CD14-positive monocyte (primary cell): ENCODE data around the gene UGDH. TPM values are rescaled to one million over a fixed set of nuclear protein-coding genes. Genes with fewer than 3 reads are reported as not detected.

Experiments
- DNase-seq, 3 donors: peaks; one replicate each; pipeline ENCODE4 v3.0.0-alpha.2; 2011 to 2022
- H2AFZ ChIP-seq: 2 replicates; pipeline ENCODE4 v1.6.0; 2012; ENCODE audit warnings: mild to moderate bottlenecking, low read depth, low read length, inconsistent platforms; ENCODE audit not compliant: insufficient read depth, poor library complexity, severe bottlenecking
- H3K27ac ChIP-seq, 2 donors: 1 replicate in 1 of 2; 2 replicates in 1 of 2; pipeline ENCODE4 v1.5.1; 2012 to 2013; ENCODE audit warnings: low read length in 2 of 2, control low read depth in 1 of 2, inconsistent platforms in 1 of 2, low read depth in 1 of 2, mild to moderate bottlenecking in 1 of 2
- H3K27me3 ChIP-seq, 2 donors: one replicate each; pipeline versions ENCODE4 v1.6.0 to v1.6.1; 2011 to 2013; ENCODE audit warnings: low read length in 2 of 2; ENCODE audit not compliant: control insufficient read depth in 2 of 2, insufficient read depth in 2 of 2
- H3K36me3 ChIP-seq, 2 donors: replicated peaks in 1 of 2; 1 replicate in 1 of 2; 2 replicates in 1 of 2; pipeline versions ENCODE4 v1.5.1 to v1.6.1; 2012 to 2013; ENCODE audit warnings: low read length in 2 of 2, control low read depth in 1 of 2, inconsistent platforms in 1 of 2, mild to moderate bottlenecking in 1 of 2; ENCODE audit not compliant: insufficient read depth in 2 of 2, control insufficient read depth in 1 of 2
- H3K4me1 ChIP-seq, 2 donors: 1 replicate in 1 of 2; 2 replicates in 1 of 2; pipeline versions ENCODE4 v1.5.1 to v1.6.1; 2012 to 2013; ENCODE audit warnings: low read length in 2 of 2, control low read depth in 1 of 2, inconsistent platforms in 1 of 2, mild to moderate bottlenecking in 1 of 2, moderate library complexity in 1 of 2; ENCODE audit not compliant: insufficient read depth in 2 of 2, control insufficient read depth in 1 of 2
- H3K4me2 ChIP-seq: replicated peaks from 2 replicates; pipeline ENCODE3; 2012; ENCODE audit warnings: low read length, moderate library complexity, mild to moderate bottlenecking; ENCODE audit not compliant: poor library complexity, severe bottlenecking; ENCODE audit errors: extremely low read depth
- H3K4me3 ChIP-seq, 3 experiments: fragments of 200-600 bp in 1 of 3; sonication (generic) in 1 of 3; replicated peaks in 1 of 3; 1 replicate in 2 of 3; 2 replicates in 1 of 3; pipeline ENCODE4 v1.5.1; 2011 to 2013; ENCODE audit warnings: low read length in 3 of 3, mild to moderate bottlenecking in 3 of 3, control low read depth in 2 of 3, low read depth in 2 of 3, inconsistent platforms in 1 of 3, moderate library complexity in 1 of 3
- H3K79me2 ChIP-seq: 2 replicates; pipeline ENCODE4 v1.6.0; 2012; ENCODE audit warnings: mild to moderate bottlenecking, control low read depth, inconsistent platforms, low read length, moderate library complexity; ENCODE audit not compliant: insufficient read depth
- H3K9ac ChIP-seq: 2 replicates; pipeline ENCODE4 v1.6.0; 2017; ENCODE audit warnings: low read length, mild to moderate bottlenecking; ENCODE audit not compliant: insufficient read depth, poor library complexity, severe bottlenecking
- H3K9me3 ChIP-seq, 2 donors: replicated peaks in 1 of 2; 1 replicate in 1 of 2; 2 replicates in 1 of 2; pipeline versions ENCODE4 v1.5.1 to v1.6.1; 2012 to 2013; ENCODE audit warnings: low read length in 2 of 2, control low read depth in 1 of 2; ENCODE audit not compliant: control insufficient read depth in 1 of 2, insufficient read depth in 1 of 2
- H4K20me1 ChIP-seq: 2 replicates; pipeline ENCODE4 v1.6.0; 2012; ENCODE audit warnings: mild to moderate bottlenecking, low read length, control low read depth, moderate library complexity; ENCODE audit not compliant: insufficient read depth
- H3K27ac Mint-ChIP-seq, 7 donors: one replicate each; pipeline ENCODE4 v1.8.0; 2020; ENCODE audit warnings: mild to moderate bottlenecking in 7 of 7, mixed read lengths in 7 of 7, moderate library complexity in 6 of 7, inconsistent platforms in 2 of 7
- H3K27me3 Mint-ChIP-seq, 3 donors: one replicate each; pipeline ENCODE4 v1.8.0; 2021 to 2022; ENCODE audit warnings: low read depth in 3 of 3, mild to moderate bottlenecking in 3 of 3, mixed read lengths in 3 of 3, moderate library complexity in 3 of 3, inconsistent platforms in 1 of 3
- H3K36me3 Mint-ChIP-seq, 2 donors: one replicate each; pipeline ENCODE4 v1.8.0; 2020; ENCODE audit warnings: mixed read lengths in 2 of 2, inconsistent platforms in 1 of 2, mild to moderate bottlenecking in 1 of 2
- H3K4me1 Mint-ChIP-seq: one replicate; pipeline ENCODE4 v1.8.0; 2020; ENCODE audit warnings: mild to moderate bottlenecking, mixed read lengths
- H3K4me3 Mint-ChIP-seq, 2 donors: one replicate each; pipeline ENCODE4 v1.8.0; 2020; ENCODE audit warnings: mild to moderate bottlenecking in 2 of 2, mixed read lengths in 2 of 2, moderate library complexity in 1 of 2
- H3K9me3 Mint-ChIP-seq, 7 donors: one replicate each; pipeline ENCODE4 v1.8.0; 2020 to 2022; ENCODE audit warnings: mixed read lengths in 7 of 7, mild to moderate bottlenecking in 6 of 7, moderate library complexity in 6 of 7, inconsistent platforms in 2 of 7
- WGBS: methylation state at CpG from one replicate; pipeline ENCODE4 v1.1.5; 2013; ENCODE audit warnings: missing lambda C conversion rate; ENCODE audit not compliant: insufficient coverage; 5-methylcytosine and 5-hydroxymethylcytosine counted together
- intact Hi-C, 2 donors: fragments of 100-400 bp; cut with micrococcal nuclease; formaldehyde crosslinking; loops; one replicate each; pipeline versions ENCODE4 v1.15.0 to v1.15.1; 2023
- polyA plus RNA-seq, 3 donors: library from polyadenylated mRNA; depleted of rRNA in 1 of 3; unstranded in 2 of 3; stranded (reverse) in 1 of 3; fragments of 300-500 nt in 2 of 3; fragments of >200 nt in 1 of 3; fragmentation: Illumina TruSeq in 2 of 3; gene quantifications; 1 replicate in 2 of 3; 2 replicates in 1 of 3; pipeline ENCODE4 v1.2.3, GENCODE V29; 2012 to 2021
- TF ChIP-seq, protein P1 (sequence below): fragments of 200-600 bp; IDR thresholded peaks from one replicate; pipeline ENCODE4 v1.8.0; 2022; ENCODE audit warnings: antibody characterized with exemption, mild to moderate bottlenecking

The UGDH gene
- polyA plus RNA-seq, 3 donors, result 4.6 to 19.7 (median 16.7) TPM

DNA sequence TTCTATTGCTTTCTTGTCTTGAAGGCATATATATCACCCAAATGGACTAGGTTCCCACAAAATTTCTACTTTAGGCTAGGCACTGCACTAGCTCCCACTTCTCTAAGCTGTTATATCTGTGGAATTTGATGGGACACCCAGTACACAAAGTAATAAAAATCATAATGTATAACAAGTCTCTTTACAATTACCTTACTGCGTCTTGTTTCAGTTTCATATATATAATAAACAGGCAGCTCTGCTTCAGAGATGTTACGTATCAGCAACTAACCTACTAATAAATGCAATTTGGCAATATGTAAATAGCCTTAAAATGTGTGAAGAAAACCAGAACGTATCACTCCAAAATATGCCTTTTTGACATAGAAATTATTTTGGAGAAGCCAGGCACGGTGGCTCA, 42.0 kb upstream of the UGDH start:
- Mint-ChIP-seq H3K36me3 (peaks cover 28 to 50% of the 10 kb centered on the region in 2 donors), H3K27ac (no peak overlapping the region)
- TF ChIP-seq, protein P1, sequence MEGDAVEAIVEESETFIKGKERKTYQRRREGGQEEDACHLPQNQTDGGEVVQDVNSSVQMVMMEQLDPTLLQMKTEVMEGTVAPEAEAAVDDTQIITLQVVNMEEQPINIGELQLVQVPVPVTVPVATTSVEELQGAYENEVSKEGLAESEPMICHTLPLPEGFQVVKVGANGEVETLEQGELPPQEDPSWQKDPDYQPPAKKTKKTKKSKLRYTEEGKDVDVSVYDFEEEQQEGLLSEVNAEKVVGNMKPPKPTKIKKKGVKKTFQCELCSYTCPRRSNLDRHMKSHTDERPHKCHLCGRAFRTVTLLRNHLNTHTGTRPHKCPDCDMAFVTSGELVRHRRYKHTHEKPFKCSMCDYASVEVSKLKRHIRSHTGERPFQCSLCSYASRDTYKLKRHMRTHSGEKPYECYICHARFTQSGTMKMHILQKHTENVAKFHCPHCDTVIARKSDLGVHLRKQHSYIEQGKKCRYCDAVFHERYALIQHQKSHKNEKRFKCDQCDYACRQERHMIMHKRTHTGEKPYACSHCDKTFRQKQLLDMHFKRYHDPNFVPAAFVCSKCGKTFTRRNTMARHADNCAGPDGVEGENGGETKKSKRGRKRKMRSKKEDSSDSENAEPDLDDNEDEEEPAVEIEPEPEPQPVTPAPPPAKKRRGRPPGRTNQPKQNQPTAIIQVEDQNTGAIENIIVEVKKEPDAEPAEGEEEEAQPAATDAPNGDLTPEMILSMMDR, result no peak

DNA sequence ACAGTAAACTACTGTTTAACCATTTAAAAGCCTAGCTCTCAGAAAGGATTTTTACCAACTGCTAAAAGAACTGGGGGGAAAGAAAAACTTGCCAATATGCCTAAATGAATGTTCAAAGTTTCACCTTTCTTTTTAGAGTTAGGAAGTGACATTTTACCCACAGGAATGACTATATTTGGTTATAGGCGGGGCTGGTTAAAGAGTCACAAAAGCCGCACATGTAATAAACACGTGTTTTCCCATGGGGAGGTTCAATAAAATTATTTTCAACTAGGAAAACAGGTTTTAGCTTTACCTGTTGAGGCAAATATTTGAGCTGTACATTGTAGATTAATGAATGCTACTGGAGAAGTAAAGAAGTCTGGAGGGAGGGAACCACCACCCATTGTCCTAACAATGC, 41.6 kb upstream of the UGDH start:
- intact Hi-C loops, result no loop called here
- Histone ChIP-seq H3K79me2 (no peaks in the 10 kb centered on the region), H3K9me3 (peaks cover 4 to 9% of the 10 kb centered on the region in 2 donors), H3K4me1 (no peaks in the 10 kb centered on the region), H3K4me2 (no peak overlapping the region), H2AFZ (no peak overlapping the region), H3K4me3 (no peak overlapping the region), H4K20me1 (no peaks in the 10 kb centered on the region), H3K36me3 (peaks cover 13 to 53% of the 10 kb centered on the region in 2 donors), H3K27me3 (no peaks in the 10 kb centered on the region), H3K27ac (no peak overlapping the region), H3K9ac (no peak overlapping the region)
- H3K27ac Mint-ChIP-seq, result no peak overlapping the region
- no peak overlapping the region for H3K4me3 Mint-ChIP-seq
- TF ChIP-seq, protein P1, result no peak
- WGBS, result no CpG with 5 or more reads among the region's 3 CpGs
- peaks cover 29 to 51% of the 10 kb centered on the region in 2 donors for H3K36me3 Mint-ChIP-seq
- no peak for DNase-seq
- H3K9me3 Mint-ChIP-seq, result peaks cover 3 to 15% (median 6%) of the 10 kb centered on the region in 7 donors
- H3K27me3 Mint-ChIP-seq, result no peaks in the 10 kb centered on the region
- H3K4me1 Mint-ChIP-seq, result no peaks in the 10 kb centered on the region

More for the DNA sequence above, 42.0 kb upstream of the UGDH start:
- no peak for DNase-seq
- Histone ChIP-seq H2AFZ (no peak overlapping the region), H3K27me3 (no peaks in the 10 kb centered on the region), H3K27ac (no peak overlapping the region), H4K20me1 (no peaks in the 10 kb centered on the region), H3K4me1 (no peaks in the 10 kb centered on the region), H3K9me3 (peaks cover 4 to 9% of the 10 kb centered on the region in 2 donors), H3K9ac (no peak overlapping the region), H3K4me2 (no peak overlapping the region), H3K4me3 (no peak overlapping the region), H3K36me3 (peaks cover 13 to 51% of the 10 kb centered on the region in 2 donors), H3K79me2 (no peaks in the 10 kb centered on the region)
- WGBS, result 100% methylated on average over 1 of the region's 4 CpGs
- H3K4me3 Mint-ChIP-seq, result no peak overlapping the region
- no peaks in the 10 kb centered on the region for H3K27me3 Mint-ChIP-seq
- peaks cover 3 to 15% (median 6%) of the 10 kb centered on the region in 7 donors for H3K9me3 Mint-ChIP-seq
- intact Hi-C loops, result no loop called here
- no peaks in the 10 kb centered on the region for H3K4me1 Mint-ChIP-seq
